Measurements from ENCODE around the gene ABCD3. TPM values are rescaled to one million over a fixed set of nuclear protein-coding genes. Genes with fewer than 3 reads are reported as not detected.

The ABCD3 gene
- total and polyA plus RNA-seq, 2 of the 4 experiments (the other 2 are of a cell fraction), result 13.6 to 32.6 TPM

DNA sequence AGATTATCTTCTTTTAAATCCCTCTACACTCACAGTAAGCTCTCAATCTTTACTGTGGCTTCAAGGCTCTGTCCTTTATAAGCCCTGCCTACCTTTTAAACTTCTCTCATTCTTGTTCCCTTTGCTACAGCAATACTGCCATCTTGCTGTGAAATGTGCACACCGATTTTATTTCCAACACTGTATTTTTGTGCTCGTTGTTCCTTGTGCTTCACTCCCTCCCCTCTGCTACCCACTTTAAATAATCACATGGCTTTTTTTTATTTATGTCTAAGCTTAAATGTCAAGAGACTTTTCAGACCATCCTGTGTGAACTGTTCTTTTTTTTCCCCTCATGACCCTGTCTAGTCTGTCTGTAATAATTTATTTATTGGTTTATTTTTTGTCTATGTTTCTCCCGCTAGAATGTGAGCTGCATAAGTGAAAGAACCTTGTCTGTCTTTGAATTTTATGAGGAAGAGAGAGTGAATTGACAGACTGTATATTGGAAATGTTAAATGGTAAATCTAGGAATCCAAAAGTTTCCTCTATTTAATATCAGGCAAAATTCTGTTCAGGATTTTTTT lies 45.7 kb downstream of the ABCD3 start:
- H2BK5ac ChIP-seq (ENCODE audit: low read depth, low read length, poor library complexity, severe bottlenecking), result no peak overlapping the region
- DNase-seq (peak; percentile 71), ATAC-seq (ENCODE audit: low read depth) (peak; percentile 86)
- no peaks in the 10 kb centered on the region for H3K9me1 ChIP-seq (ENCODE audit: insufficient read depth, low read length)
- no peak overlapping the region for H4K8ac ChIP-seq (ENCODE audit: low read depth in 2 of 2, low read length in 2 of 2)
- in situ Hi-C loops (cut with MboI; ENCODE audit: low sequenced_read_pairs), result loop anchor here (25.0 kb wide), 1 partner anchor 427 kb away; no protein-coding TSS in a partner anchor
- H3K9ac ChIP-seq (ENCODE audit: low read depth, low read length), result no peak overlapping the region
- dilution Hi-C loops (cut with HindIII; ENCODE audit: low sequenced_read_pairs, unreplicated experiment), result no loop called here
- no peak overlapping the region for H3K18ac ChIP-seq (ENCODE audit: low read depth, low read length)
- no TSS peak for BruUV-seq (replicated peaks)
- no peak overlapping the region for H3K27ac ChIP-seq (ENCODE audit: insufficient read depth, low read length)
- CTCF ChIA-PET, result interaction anchor here (0.6 to 3.2 kb wide), 10 partner anchors 9 to 438 kb away, joined by 3 to 16 read pairs (median 4); no protein-coding TSS in a partner anchor
- WGBS, 2 experiments (ENCODE audit: extremely low coverage in 2 of 2, insufficient read length in 1 of 2), result 86% methylated on average over 2 of the region's 3 CpGs; no CpG with 5 or more reads in 1 of the 2 experiments
- H3K23ac ChIP-seq (ENCODE audit: low read depth, low read length), result no peak overlapping the region
- no peak overlapping the region for H2AK9ac ChIP-seq (replicated peaks; ENCODE audit: low read depth, low read length, poor library complexity)
- no peaks in the 10 kb centered on the region; the same call in 1 of the 2 replicates for H3K4me1 ChIP-seq (ENCODE audit: control insufficient read depth, insufficient read depth, low read length)
- no peak overlapping the region for H3K14ac ChIP-seq (replicated peaks; ENCODE audit: low read depth, low read length)
- H4K5ac ChIP-seq (ENCODE audit: low read depth, low read length), result no peak overlapping the region
- peaks cover 0 to 10% of the 10 kb centered on the region in 2 experiments; a peak in 1 of 4 replicates for H3K79me1 ChIP-seq (ENCODE audit: low read depth in 1 of 2, low read length in 2 of 2)
- H3K4me2 ChIP-seq (ENCODE audit: low read depth, low read length), result no peak overlapping the region
- no peaks in the 10 kb centered on the region for H4K20me1 ChIP-seq (ENCODE audit: insufficient read depth, low read length)
- TF ChIP-seq, protein P1, sequence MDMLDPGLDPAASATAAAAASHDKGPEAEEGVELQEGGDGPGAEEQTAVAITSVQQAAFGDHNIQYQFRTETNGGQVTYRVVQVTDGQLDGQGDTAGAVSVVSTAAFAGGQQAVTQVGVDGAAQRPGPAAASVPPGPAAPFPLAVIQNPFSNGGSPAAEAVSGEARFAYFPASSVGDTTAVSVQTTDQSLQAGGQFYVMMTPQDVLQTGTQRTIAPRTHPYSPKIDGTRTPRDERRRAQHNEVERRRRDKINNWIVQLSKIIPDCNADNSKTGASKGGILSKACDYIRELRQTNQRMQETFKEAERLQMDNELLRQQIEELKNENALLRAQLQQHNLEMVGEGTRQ (IDR thresholded peaks at IDR 0.05; ENCODE audit: low read depth, low read length), result no peak
- TF ChIP-seq SMC3 (IDR thresholded peaks at IDR 0.05; ENCODE audit: low read depth, low read length) (peak; percentile 69), FOS (IDR thresholded peaks at IDR 0.05; ENCODE audit: low read depth, low read length) (no peak), RFX5 (IDR thresholded peaks at IDR 0.05; ENCODE audit: low read depth, low read length) (no peak), CHD1 (IDR thresholded peaks at IDR 0.05; ENCODE audit: low read depth, low read length) (no peak), BHLHE40 (IDR thresholded peaks at IDR 0.05; ENCODE audit: low read depth, low read length) (no peak), MAZ (IDR thresholded peaks at IDR 0.05; ENCODE audit: borderline replicate concordance, low read depth, low read length) (no peak), MXI1 (IDR thresholded peaks at IDR 0.05; ENCODE audit: borderline replicate concordance, low read depth, low read length) (no peak), MAFK (IDR thresholded peaks at IDR 0.05; ENCODE audit: low read depth, low read length) (no peak), RAD21 (IDR thresholded peaks at IDR 0.05; ENCODE audit: low read length) (peak; percentile 85), NFE2L2 (IDR thresholded peaks at IDR 0.05; ENCODE audit: low read depth, low read length) (no peak), CTCF (conservative IDR thresholded peaks at IDR 0.05; ENCODE audit: low read depth, low read length) (peak; percentile 74), RCOR1 (IDR thresholded peaks at IDR 0.05; ENCODE audit: insufficient replicate concordance, low read length) (no peak)
- TF ChIP-seq, protein P2, sequence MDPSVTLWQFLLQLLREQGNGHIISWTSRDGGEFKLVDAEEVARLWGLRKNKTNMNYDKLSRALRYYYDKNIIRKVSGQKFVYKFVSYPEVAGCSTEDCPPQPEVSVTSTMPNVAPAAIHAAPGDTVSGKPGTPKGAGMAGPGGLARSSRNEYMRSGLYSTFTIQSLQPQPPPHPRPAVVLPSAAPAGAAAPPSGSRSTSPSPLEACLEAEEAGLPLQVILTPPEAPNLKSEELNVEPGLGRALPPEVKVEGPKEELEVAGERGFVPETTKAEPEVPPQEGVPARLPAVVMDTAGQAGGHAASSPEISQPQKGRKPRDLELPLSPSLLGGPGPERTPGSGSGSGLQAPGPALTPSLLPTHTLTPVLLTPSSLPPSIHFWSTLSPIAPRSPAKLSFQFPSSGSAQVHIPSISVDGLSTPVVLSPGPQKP (IDR thresholded peaks at IDR 0.05; ENCODE audit: borderline replicate concordance, low read depth, low read length), result no peak
- H3K56ac ChIP-seq (ENCODE audit: extremely low read depth, insufficient read depth, low read length), result no peak overlapping the region
- peaks cover 7% of the 10 kb centered on the region for H3K36me3 ChIP-seq (ENCODE audit: control insufficient read depth, insufficient read depth, low read length)
- no peaks in the 10 kb centered on the region for H3K9me3 ChIP-seq (ENCODE audit: control insufficient read depth, insufficient read depth, low read length)
- no peak overlapping the region for H2BK20ac ChIP-seq (ENCODE audit: low read depth, low read length)
- H3K4ac ChIP-seq (ENCODE audit: low read depth, low read length), result no peak overlapping the region
- intact Hi-C loops (cut with micrococcal nuclease), result loop anchor here (1.0 to 10.0 kb wide), 4 partner anchors 107 to 438 kb away; no protein-coding TSS in a partner anchor
- no peak overlapping the region for H2BK120ac ChIP-seq (ENCODE audit: low read depth, low read length)
- no peak overlapping the region for H2BK15ac ChIP-seq (ENCODE audit: low read depth, low read length)
- H3K4me3 ChIP-seq (ENCODE audit: insufficient read depth, low read depth, low read length), result no peak overlapping the region
- no peak overlapping the region for H4K91ac ChIP-seq (ENCODE audit: insufficient read depth, low read depth, low read length)
- H2AK5ac ChIP-seq (ENCODE audit: low read depth, low read length), result no peak overlapping the region
- POLR2A ChIA-PET (ENCODE audit: unreplicated experiment), result interaction anchor here (0.5 kb wide), 1 partner anchor 121 kb away, joined by 3 read pairs; no protein-coding TSS in a partner anchor
- H3K27me3 ChIP-seq (ENCODE audit: control insufficient read depth, insufficient read depth, low read length), result no peaks in the 10 kb centered on the region
- H2AFZ ChIP-seq (replicated peaks; ENCODE audit: low read length, poor library complexity), result no peak overlapping the region
